GM19099 (cell line): ENCODE measurements around the gene S100A10.

Experiments used
- POLR2A ChIP-seq: IDR thresholded peaks from 3 replicates; pipeline ENCODE4 v1.6.1; 2011; ENCODE audit warnings: low read depth; ENCODE audit not compliant: insufficient read length; ENCODE audit errors: extremely low read depth

The S100A10 gene

GRCh38 chr1:151964510-151964909 lies 29.1 kb downstream of the S100A10 start:
- no peak for TF ChIP-seq POLR2A

- TF ChIP-seq POLR2A = no peak
These were observed 30.4 kb downstream of the S100A10 start for GRCh38 chr1:151963288-151963687.

DNA sequence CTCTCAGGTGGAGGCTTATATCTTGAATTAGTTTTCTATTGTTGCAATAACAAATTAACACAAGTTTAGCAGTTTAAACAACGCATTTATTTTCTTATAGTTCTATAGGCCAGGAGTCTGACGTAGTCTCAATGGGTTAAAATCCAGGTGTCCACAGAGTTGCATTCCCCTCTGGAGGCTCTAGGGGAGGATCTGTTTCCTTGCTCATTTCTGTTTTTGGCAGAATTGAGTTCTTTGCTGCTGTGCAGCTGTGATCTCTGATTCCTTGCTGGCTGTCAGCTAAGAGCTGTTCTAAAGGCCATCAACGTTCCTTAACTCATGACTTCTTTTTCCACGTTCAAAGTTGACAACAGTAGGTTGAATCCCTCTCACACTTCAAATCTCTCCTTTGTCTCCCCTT lies 31.8 kb downstream of the S100A10 start:
- no peak for TF ChIP-seq POLR2A

DNA sequence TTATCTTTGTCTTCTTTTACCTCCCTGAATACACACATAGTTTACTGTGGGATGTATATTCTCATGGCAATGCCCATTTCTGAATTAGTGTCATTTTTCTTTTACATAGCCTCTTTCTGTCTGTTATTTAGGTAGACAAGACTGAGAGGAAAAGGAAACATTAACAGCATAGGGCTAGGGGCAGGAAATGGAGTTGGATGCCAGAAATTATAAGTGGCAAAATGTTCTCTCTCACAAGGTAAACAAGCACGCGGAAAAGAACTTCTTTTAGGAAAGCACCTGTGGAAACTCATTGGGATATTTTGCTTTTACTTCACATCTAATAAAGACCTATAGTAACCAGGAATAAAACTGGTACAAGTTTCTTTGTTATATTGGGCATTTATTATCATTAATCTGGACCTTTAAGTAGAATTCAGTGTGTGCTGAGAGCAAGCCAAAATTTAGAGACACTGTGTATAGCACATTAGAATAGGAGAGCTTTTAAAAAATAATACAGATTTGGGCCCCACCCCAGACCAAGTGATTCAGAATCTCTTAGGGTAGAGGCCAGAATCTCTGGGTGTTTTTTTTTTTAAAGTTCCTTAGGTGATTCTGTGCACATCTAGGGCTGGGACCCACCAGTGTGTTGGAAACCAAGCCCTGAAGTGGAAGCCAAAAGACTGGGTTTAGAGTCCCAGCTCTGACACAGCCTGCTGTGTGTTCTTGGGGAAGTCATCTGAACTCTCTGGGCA lies 32.7 kb downstream of the S100A10 start:
- no peak for TF ChIP-seq POLR2A

DNA sequence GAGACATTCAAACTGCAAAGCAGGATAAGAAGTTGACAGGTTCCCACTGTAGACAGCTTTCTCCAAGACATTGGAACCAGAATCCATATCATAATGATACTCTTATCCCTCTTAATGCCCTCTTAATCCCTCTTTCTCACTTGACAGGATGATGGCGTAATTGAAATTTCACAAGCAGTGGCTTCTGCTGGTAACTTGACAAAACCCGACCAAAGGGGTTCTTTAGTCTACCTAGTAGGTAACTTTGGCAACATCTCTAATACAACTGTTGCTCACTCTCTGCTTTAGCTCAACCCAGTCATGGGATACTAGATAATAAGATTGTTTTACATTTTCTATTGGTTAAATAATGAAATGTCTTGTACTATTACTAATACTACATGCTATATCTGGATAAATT lies 34.7 kb downstream of the S100A10 start:
- no peak for TF ChIP-seq POLR2A

GRCh38 chr1:151956957-151957497 lies 36.6 kb downstream of the S100A10 start:
- TF ChIP-seq POLR2A = no peak

DNA sequence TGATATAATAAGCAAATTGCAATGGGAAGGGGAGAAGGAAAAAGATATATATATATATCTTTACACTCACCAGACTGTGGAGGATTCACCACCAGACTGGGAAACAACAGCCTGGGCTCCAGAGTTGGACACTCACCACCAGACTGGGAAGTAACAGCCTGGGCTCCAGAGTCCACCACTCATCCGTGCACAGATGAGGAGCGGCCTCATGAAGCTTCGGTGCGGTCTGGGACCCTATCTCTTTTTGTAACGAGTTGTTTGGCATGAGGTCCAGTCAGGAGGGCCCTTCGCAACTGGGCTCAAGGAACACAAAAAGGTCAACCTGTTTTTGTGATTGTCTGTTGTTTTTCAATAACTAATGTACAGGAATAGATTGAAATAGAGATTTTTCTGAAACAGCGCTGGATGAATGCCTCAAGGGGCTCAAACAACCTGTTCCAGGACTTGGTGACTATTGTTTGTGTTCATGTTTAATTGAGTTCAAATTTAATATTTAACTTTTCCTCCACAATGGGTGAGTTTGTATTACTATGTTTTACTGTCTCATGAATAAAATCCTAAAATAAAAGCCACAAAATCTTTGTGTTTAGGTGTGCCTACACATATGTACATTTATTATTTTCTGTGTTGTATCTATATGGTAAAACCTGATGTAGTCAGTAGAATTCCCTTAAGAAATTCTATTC lies 40.1 kb downstream of the S100A10 start:
- TF ChIP-seq POLR2A = no peak

- no peak for TF ChIP-seq POLR2A
These were observed 40.8 kb downstream of the S100A10 start for GRCh38 chr1:151952811-151953210.

GRCh38 chr1:151949371-151950193 lies 44.1 kb downstream of the S100A10 start:
- TF ChIP-seq POLR2A = no peak

DNA sequence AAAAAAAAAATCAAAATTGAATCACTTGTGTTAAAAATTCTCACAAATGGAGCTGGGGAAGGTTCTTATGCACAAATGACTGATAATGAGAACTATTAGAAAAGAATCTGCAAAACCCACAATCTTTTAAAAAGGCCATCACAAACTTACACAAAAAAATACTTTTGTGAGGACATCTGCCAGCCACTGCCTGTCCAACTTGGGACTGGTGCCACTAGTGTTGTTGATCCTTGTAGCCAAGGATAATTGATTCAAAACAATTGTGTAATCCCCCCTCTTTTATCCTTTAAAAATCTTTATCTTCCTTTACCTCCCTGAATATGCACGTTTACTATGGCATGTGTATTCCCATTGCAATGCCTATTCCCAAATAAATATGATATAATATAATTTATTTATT lies 45.2 kb downstream of the S100A10 start:
- no peak for TF ChIP-seq POLR2A

GRCh38 chr1:151947140-151947539 lies 46.5 kb downstream of the S100A10 start:
- no peak for TF ChIP-seq POLR2A

DNA sequence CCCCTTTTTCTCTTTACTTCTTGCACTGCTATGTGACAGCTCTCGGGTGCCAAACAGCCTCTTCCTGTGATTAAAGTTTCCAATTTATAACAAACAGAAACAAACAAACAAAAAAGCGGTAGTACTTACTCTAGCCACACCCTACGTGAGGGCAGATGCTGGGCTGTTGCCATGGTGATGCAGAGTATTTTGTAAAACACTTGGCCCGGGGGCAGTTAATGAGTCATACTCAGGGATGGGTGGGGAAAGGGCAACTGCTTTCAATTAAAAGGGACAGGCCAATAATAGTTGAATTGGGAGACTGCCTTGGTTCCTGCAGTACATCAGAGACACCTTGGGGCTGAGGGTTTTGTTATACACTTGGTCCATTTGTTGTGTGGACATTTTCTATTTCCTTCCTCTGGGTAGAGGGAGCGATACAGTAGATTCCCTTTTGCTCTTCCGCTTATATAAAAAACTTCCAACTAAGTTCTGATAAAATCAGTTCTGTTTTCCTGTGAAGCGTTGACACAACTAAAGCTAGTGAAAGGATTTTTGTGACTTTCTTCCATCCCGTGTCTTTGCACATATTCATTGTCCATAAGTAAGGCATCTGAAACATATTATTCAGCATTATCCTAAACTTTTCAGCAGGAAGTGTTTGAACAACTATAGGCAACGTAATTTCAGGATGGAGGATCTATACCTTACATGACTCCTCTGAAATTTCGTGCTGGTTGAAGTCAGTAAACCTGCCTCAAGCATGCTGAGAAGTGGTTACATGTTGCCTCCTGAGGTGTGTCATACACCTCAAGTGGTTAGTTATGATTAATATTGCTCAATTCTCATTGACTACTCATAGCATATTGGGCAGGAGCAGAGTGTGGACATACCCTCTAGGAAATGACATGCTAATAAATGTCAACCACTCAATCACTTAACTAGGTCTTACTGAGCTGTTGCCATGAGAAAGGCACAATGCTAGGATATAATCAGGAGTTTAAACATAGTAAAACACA lies 47.6 kb downstream of the S100A10 start:
- no peak for TF ChIP-seq POLR2A

DNA sequence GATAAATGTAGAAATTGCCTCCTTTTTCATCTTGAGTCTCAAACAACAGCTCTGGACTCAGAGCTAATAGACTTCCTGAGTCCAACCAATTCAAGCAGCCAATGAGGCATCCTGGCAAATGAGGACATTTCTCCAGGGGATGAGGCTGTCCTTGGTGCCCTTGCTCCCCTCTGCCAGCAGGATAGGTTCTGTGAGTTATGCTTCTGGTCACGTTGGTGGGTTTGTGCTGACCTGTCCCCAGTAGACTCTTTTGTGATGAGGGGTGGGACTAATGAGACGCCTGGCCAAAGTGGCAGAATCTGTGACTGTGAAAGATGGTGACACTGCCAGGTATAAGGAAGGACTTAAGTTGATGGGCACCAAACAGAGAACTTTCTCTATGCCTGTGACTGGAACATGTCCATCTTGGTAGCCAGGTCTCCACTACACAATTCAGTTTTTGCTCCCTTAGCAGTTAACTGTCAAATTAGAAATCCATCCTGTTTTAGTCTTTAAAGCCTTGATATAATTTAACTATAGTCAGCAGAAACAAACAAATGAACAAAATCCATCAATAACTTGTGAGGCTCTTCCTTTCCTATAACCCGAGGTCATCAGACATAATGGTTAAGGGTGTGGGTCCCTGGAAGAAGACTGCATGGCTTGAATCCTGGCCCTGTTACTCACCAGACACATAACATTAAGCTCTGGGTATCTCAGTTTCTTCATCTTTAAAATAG lies 48.6 kb downstream of the S100A10 start:
- no peak for TF ChIP-seq POLR2A
